Stimulated activated CD8-positive, alpha-beta memory T cell treated with anti-CD3 and anti-CD28 coated beads, Interleukin-15, amount 100 ng/mL, for 1 hour (primary cell): ENCODE measurements around the gene DIDO1.
"Not testable (repeated sequence)": the region's sequence is repeated elsewhere in the genome, so short reads cannot be mapped to it uniquely, and the experiment has no call there.

Experiments used
- DNase-seq: peaks from one replicate; pipeline ENCODE4 v3.0.0-alpha.2; 2020; ENCODE audit warnings: low read depth

DIDO1 gene

DNA sequence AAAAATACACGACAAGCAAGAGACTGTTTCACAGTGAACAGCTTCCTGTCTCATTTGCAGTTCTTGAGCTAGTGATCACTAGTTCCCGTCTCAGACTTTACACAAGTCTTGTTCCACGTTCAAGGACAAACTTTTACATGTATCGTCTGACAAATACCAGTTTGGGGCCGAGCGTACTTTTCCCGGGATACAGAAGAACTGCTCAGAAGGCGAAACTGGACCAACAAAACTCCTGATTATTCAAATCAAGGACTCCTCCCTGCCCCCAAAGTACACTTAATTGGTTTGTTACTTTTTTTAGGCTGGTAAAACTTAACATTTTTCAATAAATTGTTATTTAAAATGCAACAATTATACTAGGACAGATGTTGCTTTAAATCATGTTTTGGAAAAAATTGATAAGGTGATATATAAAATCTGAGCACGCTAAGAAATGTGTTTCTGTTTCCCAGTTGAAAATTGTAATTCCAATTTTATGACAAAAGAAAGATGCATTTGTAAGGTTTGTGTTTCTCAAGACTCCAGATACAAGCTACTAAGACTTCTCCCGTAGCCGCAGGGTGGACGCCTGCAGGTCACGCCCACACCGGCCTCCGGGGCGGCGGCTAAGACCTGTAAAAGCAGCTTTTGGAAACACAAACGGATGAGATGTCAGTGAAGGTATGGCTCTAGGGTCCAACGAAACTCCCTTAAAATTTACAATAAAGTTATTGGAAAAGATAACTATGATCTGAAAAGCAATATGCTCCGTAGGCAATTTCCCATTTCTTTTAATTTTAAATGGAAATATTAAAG, 47.9 kb downstream of the DIDO1 start:
- DNase-seq, result no peak

DNA sequence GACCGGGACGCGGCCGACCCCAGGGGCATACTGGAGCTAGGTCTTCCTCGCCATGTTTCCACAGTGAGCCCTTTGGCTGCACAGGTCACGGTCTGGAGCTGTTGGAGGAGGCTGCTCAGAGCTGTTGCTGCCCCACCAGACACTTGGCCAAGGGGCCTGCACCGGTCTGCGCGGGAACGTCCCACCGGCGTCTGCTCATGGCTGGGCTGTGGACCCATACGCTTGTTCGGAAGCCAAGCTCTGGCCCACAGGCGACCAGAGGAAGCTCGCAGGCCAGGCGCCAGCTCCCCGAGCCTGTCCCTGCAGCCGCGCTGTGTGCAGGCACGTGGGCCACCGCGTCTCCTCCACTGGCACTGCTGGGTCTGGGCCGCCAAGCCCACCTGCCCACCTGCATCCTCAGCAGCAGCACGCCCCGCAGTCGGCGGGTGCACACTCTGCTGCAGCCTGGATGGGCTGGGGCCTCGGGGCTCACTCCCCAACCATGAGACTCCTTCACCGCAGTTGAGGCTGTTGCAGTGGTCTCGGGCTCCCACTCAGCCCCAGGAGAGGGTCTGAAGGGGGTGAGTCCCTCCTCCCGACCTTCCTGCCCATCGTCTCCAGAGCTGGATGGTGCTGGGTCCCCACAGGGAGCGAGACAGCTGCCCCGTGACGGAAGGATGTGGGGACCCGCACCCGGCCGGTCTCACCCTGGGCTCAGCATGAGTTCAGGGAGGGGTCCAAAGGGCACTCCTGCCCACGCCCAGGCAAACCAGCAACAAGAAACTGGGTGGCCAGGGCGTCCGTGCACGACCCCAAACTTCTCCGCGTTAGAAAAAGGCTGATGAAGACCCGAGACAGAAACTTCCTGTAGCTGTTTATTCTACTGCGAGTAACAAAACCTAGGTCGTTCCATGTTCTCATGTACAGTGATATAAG, 49.1 kb downstream of the DIDO1 start:
- DNase-seq, result no peak

GRCh38 chr20:62876501-62876901, 49.8 kb downstream of the DIDO1 start:
- DNase-seq, result no peak

GRCh38 chr20:62875419-62876361, 50.6 kb downstream of the DIDO1 start:
- no peak for DNase-seq

DNA sequence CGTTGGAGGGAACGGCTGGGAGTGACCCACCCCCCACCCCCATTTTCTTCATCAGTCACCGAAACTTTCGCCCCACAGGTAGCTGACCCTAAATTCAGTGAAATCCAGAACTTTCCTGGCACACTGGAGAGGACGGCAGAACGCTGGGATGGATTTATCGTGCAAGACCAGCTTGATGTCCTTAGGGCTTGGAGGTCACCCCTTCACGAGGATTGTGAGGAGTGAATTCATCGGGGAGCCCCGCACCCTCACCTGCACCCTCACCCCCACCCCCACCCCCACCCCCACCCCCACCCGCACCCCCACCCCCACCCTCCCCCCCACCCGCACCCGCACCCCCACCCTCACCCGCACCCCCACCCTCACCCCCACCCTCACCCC, 51.4 kb downstream of the DIDO1 start:
- DNase-seq, result no peak

DNA sequence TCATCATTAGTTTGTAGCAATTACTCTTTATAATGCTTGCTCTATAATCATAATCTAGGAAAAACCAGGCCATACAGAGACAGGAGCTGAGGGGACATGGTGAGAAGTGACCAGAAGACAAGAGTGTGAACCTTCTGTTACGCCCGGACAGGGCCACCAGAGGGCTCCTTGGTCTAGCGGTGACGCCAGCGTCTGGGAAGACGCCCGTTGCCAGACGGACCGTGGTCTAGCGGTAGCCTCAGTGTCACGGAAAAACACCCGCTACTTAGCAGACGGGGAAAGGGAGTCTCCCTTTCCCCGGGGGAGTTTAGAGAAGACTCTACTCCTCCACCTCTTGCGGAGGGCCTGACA, 52.6 kb downstream of the DIDO1 start:
- DNase-seq, result not testable (repeated sequence)

- no peak for DNase-seq
Observed at GRCh38 chr20:62873280-62873679, 53.0 kb downstream of the DIDO1 start.

GRCh38 chr20:62872862-62873261, 53.4 kb downstream of the DIDO1 start:
- no peak for DNase-seq

GRCh38 chr20:62872184-62872847, 54.0 kb downstream of the DIDO1 start:
- no peak for DNase-seq

- DNase-seq, result no peak
Observed at GRCh38 chr20:62864207-62864606, 62.1 kb downstream of the DIDO1 start.

GRCh38 chr20:62861726-62862336, 64.5 kb downstream of the DIDO1 start, which contains the start of gene TCFL5:
Gene TCFL5 (minus strand): TSS chr20:62861822. CDS start chr20:62861670, 152 bp downstream.
- DNase-seq, result peak; percentile 88

- no peak for DNase-seq
Observed at GRCh38 chr20:62860924-62861691, 65.2 kb downstream of the DIDO1 start.

DNA sequence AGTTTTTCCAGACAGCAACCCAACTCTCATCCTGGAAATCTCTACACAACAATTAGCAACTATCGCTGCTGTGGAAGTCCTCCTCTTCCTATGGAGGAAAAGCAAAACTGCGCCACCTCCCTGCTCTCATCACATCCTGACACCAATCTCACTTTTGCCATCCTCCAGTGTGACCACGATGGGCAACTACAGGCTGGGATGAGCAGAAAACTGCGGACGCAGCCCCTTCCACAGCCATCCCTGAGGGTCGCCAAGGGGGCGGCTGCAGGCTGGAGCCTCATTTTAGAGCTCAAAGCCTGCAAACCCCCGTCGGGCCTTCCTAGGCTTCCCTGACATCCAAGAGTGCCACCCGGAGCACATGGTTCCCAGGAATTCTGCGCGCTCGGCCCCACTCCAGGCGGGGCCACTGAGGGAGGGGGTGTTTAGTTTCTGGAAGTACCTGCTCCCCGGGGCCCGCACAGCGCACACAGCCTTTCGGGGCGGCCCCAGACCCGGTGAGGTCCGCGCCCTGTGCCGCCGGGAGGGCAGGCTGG, 65.8 kb downstream of the DIDO1 start:
- DNase-seq, result no peak

DNA sequence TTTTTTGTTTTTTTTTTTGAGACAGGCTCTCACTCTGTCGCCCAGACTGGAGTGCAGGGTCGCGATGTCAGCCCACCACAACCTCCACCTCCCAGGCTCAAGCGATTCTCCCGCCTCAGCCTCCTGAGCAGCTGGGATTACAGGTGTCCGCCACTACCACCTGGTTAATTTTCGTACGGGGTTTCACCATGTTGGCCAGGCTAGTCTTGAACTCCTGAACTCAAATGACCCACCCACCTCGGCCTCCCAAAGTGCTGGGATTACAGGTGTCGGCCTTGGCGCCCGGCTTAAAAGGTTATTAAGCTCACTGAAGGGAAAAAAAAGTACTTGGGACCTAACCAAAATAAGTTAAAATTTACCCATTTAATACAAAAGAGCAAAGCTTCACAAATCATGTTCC, 66.6 kb downstream of the DIDO1 start:
- DNase-seq, result no peak

DNA sequence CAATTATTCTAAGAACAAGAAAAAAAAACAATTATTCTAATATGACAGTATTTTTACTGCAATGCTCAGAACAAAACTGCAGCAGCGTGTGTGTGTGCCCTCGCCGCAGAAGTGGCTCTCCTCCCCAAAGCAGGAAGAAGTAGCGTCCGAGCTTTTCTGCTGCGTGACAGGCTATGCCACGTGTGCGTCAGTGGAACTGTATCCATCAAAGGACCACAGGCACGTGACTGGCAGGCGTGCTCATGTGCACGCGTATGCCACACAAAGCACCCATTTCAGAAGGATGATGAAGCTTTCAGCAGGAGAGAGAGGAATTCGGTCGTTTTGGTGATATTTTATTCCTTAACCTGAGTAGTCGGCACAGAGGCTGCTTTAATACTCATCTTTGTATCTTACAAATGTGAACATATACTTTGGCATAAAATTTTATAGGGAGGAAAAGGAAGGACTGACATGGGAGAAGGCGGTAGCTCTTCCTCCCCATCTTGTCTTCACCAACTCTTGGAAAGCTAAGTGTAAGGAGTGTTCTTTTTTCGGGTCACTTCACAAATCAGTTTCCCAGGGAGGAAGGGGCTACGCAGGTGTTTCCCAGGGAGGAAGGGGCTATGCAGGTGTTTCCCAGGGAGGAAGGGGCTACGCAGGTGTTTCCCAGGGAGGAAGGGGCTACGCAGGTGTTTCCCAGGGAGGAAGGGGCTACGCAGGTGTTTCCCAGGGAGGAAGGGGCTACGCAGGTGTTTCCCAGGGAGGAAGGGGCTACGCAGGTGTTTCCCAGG, 68.1 kb downstream of the DIDO1 start:
- no peak for DNase-seq

- no peak for DNase-seq
Observed at GRCh38 chr20:62856931-62857619, 69.2 kb downstream of the DIDO1 start.

GRCh38 chr20:62855120-62855519, 71.2 kb downstream of the DIDO1 start:
- no peak for DNase-seq

DNA sequence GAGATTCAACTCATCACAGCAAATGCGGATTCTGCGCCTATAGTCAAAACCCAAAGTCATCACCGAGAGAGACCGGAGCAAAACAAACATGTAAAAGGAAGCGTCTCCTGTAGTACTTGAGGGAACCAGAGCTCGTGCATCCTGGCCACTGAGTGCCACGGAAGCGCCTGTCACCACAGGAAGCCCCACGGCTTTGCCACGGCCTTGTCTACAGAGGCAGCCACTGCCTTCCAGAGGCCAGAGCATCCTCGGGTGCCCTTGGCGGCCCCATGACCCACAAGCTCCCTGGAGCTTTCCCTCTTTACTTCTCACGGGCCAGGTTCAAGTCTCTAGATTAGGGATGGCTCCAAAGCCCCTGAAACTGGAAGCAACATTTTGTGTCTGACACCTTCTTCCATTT, 72.2 kb downstream of the DIDO1 start:
- no peak for DNase-seq

DNA sequence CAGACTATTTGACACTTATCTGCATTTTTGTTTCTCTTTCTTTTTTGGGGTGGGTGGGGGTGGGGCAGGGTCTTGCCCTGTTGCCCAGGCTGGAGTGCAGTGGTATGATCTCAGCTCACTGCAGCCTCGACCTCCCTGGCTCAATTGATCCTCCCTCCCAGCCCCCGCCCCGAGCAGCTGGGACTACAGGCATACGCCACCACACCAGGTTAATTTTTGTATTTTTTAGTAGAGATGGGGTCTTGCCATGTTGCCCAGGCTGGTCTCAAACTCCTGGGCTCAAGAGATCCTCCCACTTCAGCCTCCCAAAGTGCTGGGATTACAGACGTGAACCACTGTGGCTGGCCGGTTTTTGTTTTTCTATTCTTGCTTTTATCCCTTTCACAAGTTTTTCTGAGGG, 73.0 kb downstream of the DIDO1 start:
- DNase-seq, result not testable (repeated sequence)
